ENCODE results near the gene SFMBT2.

The SFMBT2 gene

DNA sequence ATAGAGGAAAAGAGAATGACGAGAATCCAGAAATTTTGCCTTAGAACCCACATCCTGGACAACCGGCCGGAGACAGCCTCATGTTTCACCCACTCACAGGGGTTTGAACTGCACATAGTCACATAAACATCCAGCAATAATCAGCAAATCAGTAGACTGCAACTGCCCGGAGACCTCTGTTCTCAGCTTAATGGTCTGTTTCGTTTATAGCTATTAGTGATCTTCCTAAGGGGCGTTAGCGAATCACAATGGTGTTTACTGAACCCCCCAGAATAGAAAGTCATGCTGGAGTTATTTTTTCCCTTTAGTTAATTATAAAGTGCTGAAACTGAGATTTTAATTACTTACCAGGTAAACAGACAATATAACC, 98.4 kb downstream of the SFMBT2 start:
- TF ChIP-seq, protein P1, sequence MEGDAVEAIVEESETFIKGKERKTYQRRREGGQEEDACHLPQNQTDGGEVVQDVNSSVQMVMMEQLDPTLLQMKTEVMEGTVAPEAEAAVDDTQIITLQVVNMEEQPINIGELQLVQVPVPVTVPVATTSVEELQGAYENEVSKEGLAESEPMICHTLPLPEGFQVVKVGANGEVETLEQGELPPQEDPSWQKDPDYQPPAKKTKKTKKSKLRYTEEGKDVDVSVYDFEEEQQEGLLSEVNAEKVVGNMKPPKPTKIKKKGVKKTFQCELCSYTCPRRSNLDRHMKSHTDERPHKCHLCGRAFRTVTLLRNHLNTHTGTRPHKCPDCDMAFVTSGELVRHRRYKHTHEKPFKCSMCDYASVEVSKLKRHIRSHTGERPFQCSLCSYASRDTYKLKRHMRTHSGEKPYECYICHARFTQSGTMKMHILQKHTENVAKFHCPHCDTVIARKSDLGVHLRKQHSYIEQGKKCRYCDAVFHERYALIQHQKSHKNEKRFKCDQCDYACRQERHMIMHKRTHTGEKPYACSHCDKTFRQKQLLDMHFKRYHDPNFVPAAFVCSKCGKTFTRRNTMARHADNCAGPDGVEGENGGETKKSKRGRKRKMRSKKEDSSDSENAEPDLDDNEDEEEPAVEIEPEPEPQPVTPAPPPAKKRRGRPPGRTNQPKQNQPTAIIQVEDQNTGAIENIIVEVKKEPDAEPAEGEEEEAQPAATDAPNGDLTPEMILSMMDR (IDR thresholded peaks at IDR 0.05) = no peak

DNA sequence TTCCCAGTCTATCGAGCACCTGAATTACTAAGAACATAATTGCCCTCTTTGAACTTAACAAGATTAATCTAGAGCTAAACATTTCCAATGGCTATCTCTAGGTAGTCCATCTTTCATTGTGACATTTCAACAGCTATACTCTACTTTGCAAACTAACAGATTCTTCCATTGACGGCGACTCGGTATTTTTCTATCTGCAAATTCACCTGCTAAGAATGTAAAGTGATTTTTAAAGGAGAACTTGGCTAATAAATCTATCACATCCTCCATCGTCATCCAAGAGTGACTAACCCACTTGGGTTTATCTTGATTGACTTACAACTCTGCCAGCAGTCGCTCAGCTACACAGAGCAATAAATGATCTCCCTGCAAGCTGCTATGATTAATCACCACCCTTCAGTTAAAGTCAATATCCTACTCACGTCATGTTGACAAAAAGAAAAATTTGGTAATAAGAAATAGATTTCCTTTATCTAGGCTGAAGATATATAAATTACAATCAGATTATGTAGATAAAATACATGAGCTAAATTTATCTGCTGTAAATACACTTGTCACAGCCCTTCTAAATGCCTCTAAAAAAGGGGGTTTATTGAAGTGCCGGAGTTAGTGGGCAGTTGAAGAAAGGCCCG, 99.5 kb downstream of the SFMBT2 start:
- TF ChIP-seq, protein P1 (IDR thresholded peaks at IDR 0.05) = no peak

DNA sequence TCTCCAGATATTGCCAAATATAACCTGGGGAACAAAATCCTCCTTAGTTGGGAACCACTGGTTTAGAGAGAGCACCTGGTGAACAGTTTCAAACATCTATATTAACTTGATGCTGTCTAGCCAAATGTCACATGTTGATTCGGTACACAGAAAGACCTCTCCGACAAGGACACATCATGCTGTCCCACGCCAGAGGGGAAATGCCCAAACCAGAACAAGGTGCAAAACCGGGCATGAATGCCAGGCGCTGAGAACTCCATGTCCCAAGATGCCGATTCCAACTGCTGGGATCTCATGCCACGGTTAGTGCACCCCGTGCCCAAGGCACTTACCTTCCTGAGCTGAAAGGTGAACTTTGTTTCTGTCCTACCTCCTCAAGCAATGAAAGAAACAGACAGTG, 100.8 kb downstream of the SFMBT2 start:
- TF ChIP-seq, protein P1 (IDR thresholded peaks at IDR 0.05) = no peak

DNA sequence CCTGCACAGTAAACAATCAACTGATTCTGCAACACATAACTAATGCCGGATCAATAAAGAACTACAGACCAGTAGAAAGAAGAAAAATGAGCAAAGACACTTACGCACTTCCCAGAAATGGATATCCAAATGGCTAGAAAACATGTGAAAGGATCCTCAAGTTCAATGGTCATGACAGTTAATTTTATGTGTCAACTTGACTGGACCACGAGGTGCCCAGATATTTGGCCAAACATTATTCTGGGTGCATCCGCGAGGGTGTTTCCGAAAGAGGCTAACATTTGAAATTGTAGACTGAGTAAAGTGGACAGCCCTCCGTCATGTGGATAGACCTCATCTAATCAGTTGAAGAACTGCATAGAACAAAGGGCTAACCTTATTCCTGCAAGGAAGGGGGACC, 102.0 kb downstream of the SFMBT2 start:
- TF ChIP-seq, protein P1 (IDR thresholded peaks at IDR 0.05) = no peak

DNA sequence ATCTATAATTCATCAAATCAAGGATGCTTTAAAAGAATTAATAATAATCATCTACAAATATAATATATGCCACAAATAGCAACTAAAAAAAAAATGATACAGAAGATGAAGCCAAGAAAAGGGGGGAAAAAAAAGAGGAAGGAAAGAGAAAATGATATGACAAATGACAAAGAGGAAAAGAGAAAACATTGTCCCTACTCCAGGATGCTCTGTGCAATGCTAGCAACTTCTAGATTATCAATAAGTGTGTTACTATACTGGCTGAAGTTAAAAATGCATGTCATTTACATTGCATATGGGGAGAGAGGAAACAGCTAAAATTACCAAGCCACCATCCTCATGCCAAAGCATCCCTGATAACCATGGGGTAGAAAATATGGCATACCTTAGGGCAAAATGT, 104.2 kb downstream of the SFMBT2 start:
- TF ChIP-seq, protein P1 (IDR thresholded peaks at IDR 0.05) = no peak

DNA sequence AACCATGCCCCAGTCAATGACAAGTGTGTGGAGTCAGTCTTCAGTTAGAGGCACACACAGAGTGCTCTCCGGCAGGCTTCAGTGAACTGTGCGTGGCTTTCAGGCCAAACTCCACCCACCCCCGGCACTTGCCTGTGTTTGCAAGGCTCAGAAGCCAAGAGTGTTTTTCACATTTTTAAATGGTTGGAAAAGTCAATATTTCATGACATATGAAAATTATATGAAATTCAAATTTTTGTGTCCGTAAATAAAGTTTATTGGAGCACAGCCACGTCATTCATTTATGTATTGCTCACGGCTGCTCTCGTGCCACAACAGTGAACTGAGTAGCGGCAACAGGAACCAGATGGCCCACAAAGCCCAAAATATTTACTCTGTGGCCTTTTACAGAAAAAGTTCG, 104.7 kb downstream of the SFMBT2 start:
- TF ChIP-seq, protein P1 (IDR thresholded peaks at IDR 0.05) = no peak

DNA sequence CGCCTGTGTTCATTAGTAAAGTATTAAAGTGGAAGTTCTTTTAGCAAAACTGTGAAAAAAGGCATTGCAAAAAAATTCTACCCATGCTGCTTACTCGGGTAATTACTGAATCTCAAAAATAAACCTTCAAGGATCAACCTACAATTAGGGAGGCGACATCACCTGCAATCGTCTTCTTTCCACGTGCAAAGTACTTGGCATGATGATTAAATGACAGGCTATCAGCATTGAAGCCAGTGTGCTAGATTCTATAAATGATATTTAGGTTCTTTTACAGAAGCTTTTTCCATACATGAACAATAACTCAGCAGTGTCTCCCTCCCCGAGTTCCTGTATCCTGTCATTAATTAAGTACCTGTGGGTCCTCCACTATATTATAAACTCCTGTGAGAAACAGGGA, 105.8 kb downstream of the SFMBT2 start:
- TF ChIP-seq, protein P1 (IDR thresholded peaks at IDR 0.05) = no peak

DNA sequence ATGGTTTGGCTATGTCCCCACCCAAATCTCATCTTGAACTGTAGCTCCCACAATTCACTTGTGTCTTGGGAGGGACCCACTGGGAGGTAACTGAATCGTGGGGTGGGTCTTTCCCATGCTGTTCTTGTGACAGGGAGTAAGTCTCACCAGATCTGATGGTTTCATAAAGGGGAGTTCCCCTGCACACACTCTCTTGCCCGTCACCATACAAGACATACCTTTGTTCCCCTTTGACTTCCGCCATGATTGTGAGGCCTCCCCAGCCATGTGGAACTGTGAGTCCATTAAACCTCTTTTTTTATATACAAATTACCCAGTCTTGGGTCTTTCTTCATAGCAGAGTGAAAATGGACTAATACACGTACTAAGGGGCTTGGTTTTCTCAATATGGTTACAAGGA, 106.7 kb downstream of the SFMBT2 start:
- TF ChIP-seq, protein P1 (IDR thresholded peaks at IDR 0.05) = no peak

Data from LNCAP (cell line).